ENCODE results near the gene MRM1. TPM values are rescaled to one million over a fixed set of nuclear protein-coding genes. Genes with fewer than 3 reads are reported as not detected.

MRM1 gene
- total RNA-seq, 4 donors from 2014 or later = 5.1 to 8.9 (median 5.9) TPM

DNA sequence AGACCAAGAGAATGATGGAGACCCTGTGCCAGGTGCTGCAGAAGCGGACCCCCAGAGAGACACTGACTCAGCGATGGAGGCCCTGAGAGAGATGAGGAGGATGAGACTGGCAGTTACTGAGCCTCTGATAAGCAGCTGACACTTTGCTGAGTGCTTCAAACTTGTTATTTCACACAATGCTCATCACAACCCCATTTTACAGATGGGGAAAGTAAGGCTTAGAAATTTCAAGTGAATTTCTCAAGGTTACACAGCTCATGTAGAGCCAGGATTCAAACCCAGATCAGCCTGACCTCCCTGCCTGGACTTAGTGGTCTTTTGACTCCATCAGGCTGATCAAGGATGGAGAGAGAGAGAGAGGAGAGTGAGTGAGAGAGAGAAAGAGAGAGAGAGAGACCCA lies 27.2 kb downstream of the MRM1 start:
- WGBS, 2 donors = 87 to 93% methylated on average over 2 of the region's 2 CpGs
- TF ChIP-seq POLR2A (IDR thresholded peaks at IDR 0.05) = no peak
- TF ChIP-seq, protein P1, sequence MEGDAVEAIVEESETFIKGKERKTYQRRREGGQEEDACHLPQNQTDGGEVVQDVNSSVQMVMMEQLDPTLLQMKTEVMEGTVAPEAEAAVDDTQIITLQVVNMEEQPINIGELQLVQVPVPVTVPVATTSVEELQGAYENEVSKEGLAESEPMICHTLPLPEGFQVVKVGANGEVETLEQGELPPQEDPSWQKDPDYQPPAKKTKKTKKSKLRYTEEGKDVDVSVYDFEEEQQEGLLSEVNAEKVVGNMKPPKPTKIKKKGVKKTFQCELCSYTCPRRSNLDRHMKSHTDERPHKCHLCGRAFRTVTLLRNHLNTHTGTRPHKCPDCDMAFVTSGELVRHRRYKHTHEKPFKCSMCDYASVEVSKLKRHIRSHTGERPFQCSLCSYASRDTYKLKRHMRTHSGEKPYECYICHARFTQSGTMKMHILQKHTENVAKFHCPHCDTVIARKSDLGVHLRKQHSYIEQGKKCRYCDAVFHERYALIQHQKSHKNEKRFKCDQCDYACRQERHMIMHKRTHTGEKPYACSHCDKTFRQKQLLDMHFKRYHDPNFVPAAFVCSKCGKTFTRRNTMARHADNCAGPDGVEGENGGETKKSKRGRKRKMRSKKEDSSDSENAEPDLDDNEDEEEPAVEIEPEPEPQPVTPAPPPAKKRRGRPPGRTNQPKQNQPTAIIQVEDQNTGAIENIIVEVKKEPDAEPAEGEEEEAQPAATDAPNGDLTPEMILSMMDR (IDR thresholded peaks at IDR 0.05) = no peak
- intact Hi-C loops (cut with DNase I; ENCODE audit: low total_unique reads) = no loop called here
- DNase-seq (ENCODE audit: low spot score in 2 of 2) = no peak
- no peak overlapping the region for H3K4me3 ChIP-seq (ENCODE audit: low read depth, poor library complexity, severe bottlenecking)

DNA sequence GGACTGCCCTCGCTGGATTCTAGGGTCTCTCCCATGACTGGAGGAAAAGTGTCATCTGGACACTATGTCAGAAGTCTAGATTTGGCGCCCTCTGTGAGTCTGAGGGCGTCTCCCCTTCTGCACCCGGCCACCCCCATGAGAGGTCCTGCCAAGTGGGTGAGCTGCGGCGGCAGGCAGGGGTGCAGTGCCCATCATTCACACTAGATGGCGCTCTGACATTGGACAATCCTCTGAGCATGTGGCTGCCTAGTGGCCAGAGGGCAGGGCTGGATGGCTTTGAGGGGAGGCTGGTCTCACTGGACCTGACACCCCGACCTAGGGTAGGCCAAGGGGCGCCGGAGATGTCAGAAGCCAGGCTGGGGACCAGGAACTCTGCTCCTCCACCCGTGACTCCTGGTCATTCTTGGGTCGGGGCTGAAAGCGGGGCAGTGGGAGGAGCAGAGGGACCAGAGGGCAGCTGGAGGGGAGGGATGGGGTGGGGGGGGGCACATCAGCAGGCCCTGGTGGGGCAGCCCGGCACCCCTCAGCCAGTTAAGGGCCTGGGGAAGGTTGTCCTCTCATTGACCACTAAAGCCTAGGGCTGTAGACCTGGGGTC lies 28.0 kb downstream of the MRM1 start:
- H3K4me3 ChIP-seq (ENCODE audit: low read depth, poor library complexity, severe bottlenecking) = no peak overlapping the region
- 23 to 34% methylated on average over 9 to 13 of the region's 14 CpGs for WGBS, 2 donors
- DNase-seq (ENCODE audit: low spot score in 2 of 2) = peak; percentile 60 to 95
- TF ChIP-seq POLR2A (IDR thresholded peaks at IDR 0.05) = no peak
- TF ChIP-seq, protein P1 (IDR thresholded peaks at IDR 0.05) = peak in 1 of 3 donors; percentile 93
- intact Hi-C loops (cut with DNase I; ENCODE audit: low total_unique reads) = no loop called here

DNA sequence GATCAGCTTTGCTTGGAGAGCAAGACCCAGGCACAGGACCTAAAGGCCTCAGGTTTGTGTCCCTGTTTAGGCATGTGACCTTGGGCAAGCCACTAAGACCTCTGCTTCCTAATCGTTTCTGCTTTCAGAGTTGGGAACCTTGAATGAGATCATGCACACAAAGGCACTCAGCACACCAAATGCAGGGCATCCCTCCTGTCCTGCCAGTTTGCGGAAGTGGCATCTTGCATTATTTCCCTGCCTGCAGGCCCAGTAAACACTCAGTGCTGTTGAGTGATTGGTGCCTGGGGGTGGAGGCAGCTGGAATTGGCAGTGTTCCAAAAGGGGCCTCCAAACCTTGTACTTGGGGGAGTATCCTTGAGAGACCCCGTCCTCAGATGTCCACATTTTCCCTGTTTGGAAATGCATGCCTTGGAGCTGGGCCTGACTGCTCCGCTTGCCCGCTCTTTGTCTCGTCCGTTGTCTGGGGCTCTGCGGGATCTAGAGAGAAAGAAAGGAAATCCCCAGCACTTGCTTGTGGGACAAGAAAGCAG lies 28.7 kb downstream of the MRM1 start:
- TF ChIP-seq POLR2A (IDR thresholded peaks at IDR 0.05) = no peak
- TF ChIP-seq, protein P1 (IDR thresholded peaks at IDR 0.05) = no peak
- H3K4me3 ChIP-seq (ENCODE audit: low read depth, poor library complexity, severe bottlenecking) = no peak overlapping the region
- no peak for DNase-seq (ENCODE audit: low spot score in 2 of 2)
- WGBS, 2 donors = 77 to 87% methylated on average over 8 of the region's 8 CpGs
- intact Hi-C loops (cut with DNase I; ENCODE audit: low total_unique reads) = no loop called here

DNA sequence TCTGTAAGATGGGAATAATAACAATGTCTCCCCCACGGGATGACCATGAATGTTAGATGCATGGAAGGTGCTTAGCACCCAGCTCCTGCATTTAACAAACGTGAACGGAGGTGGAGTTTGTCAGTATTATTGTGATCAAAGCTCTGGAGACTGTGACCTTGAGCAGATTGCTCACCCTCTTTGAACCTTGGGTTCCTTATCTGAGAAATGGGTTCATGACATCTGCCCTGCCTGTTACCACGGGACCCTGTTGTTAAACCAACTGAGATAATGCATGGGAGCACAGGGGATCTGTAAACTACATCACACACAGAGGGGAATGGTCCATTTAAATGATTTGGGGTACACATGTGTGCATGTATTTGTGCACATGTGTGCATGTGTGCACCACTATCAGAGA lies 29.6 kb downstream of the MRM1 start:
- no peak overlapping the region for H3K4me3 ChIP-seq (ENCODE audit: low read depth, poor library complexity, severe bottlenecking)
- intact Hi-C loops (cut with DNase I; ENCODE audit: low total_unique reads) = no loop called here
- TF ChIP-seq, protein P1 (IDR thresholded peaks at IDR 0.05) = no peak
- no peak for TF ChIP-seq POLR2A (IDR thresholded peaks at IDR 0.05)
- 80 to 81% methylated on average over 4 of the region's 4 CpGs for WGBS, 2 donors
- DNase-seq (ENCODE audit: low spot score in 2 of 2) = no peak

DNA sequence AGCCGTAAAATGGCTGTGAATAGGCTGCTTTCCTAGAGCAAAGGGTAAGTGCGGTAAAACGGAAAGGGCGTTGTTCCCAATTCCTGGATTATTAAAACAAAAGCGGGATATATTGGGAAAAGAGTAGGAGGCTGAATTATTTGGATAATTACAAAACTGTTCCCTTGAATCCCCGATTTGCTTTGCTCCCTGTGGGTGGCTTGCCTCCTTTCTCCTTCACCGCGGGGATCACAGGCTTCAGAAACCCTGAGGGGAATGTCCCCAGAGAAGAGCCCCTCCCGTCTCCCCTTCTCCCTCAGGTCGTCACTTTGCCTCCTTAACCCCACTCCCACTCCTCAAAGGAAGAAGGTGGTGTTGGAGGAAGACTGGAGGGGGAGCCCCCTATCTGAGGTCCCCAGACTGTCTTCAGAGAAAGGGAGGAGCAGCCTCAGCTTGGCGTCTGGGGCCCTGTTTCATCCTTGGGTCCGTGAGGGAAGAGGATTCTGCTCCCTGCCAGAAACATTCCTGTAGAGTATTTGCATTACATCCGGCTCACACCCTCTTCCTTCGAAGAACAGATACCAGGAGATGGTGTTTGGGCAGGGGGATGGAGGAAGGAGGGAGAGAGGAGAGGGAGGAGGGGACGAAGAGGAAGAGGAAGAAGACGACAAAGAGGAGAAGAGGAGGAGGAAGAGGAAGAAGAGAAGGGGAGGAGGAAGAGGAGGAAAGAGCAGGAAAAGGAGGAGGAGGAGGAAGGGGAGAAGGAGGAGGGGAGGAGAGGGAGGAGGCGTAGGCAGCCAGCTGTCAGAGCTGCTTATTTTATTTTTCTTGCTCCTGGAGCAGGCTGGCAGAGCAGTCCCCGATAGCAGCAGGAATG lies 31.8 kb downstream of the MRM1 start:
- intact Hi-C loops (cut with DNase I; ENCODE audit: low total_unique reads) = no loop called here
- WGBS, 2 donors = 36 to 43% methylated on average over 18 of the region's 18 CpGs
- no peak overlapping the region for H3K4me3 ChIP-seq (ENCODE audit: low read depth, poor library complexity, severe bottlenecking)
- TF ChIP-seq POLR2A (IDR thresholded peaks at IDR 0.05) = no peak
- TF ChIP-seq, protein P1 (IDR thresholded peaks at IDR 0.05) = no peak
- no peak for DNase-seq (ENCODE audit: low spot score in 2 of 2)

Measured in lower leg skin (tissue), 4 donors.